ENCODE results near the gene CEP250. TPM values are rescaled to one million over a fixed set of nuclear protein-coding genes. Genes with fewer than 3 reads are reported as not detected.

CEP250 gene
- total and polyA plus RNA-seq, 2 of the 4 experiments (the other 2 are of a cell fraction) = 22.7 to 35.1 TPM

DNA sequence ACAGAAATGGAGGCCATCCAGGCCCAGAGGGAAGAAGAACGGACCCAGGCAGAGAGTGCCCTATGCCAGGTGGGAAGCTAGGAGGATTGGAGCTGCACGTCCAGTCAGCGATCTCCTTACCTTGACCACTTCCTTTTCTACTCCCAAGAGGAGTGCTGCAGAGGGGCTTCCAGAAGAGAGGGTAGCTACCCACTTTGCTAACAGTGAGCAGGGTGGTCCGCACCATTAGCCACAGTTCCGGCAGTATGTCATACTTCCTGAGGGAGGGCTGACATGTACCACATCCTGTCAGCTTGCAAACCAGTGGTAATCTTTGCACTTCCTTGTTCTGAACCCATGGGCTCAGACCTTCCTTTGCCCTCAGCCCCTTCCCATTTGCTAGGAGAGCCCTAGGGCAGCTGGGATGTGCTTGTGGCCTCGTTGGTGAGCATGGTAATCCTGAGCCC, 35.4 kb downstream of the CEP250 start:
- H3K4ac ChIP-seq (ENCODE audit: low read depth, low read length) = no peak overlapping the region
- dilution Hi-C loops (cut with HindIII; ENCODE audit: low sequenced_read_pairs, unreplicated experiment) (no loop called here), in situ Hi-C loops (cut with MboI; ENCODE audit: low sequenced_read_pairs) (no loop called here), intact Hi-C loops (cut with micrococcal nuclease) (no loop called here)
- H2BK15ac ChIP-seq (ENCODE audit: low read depth, low read length) = no peak overlapping the region
- H3K4me3 ChIP-seq (ENCODE audit: insufficient read depth, low read depth, low read length) = no peak overlapping the region
- no CpG with 5 or more reads among the region's 6 CpGs for WGBS, 2 experiments (ENCODE audit: extremely low coverage in 2 of 2, insufficient read length in 1 of 2)
- H3K9me3 ChIP-seq (ENCODE audit: control insufficient read depth, insufficient read depth, low read length) = no peaks in the 10 kb centered on the region
- no peak overlapping the region for H2AK5ac ChIP-seq (ENCODE audit: low read depth, low read length)
- H4K5ac ChIP-seq (ENCODE audit: low read depth, low read length) = no peak overlapping the region
- H4K20me1 ChIP-seq (ENCODE audit: insufficient read depth, low read length) = no peaks in the 10 kb centered on the region
- POLR2A ChIA-PET (ENCODE audit: unreplicated experiment) = no interaction called here
- no peak overlapping the region for H3K56ac ChIP-seq (ENCODE audit: extremely low read depth, insufficient read depth, low read length)
- CTCF ChIA-PET = no interaction called here
- DNase-seq (no peak), ATAC-seq (ENCODE audit: low read depth) (no peak)
- no peak overlapping the region for H4K8ac ChIP-seq (ENCODE audit: low read depth in 2 of 2, low read length in 2 of 2)
- no peak overlapping the region for H2BK120ac ChIP-seq (ENCODE audit: low read depth, low read length)
- no peak overlapping the region for H3K27ac ChIP-seq (ENCODE audit: insufficient read depth, low read length)
- no peak overlapping the region for H2AK9ac ChIP-seq (replicated peaks; ENCODE audit: low read depth, low read length, poor library complexity)
- no peaks in the 10 kb centered on the region for H3K9me1 ChIP-seq (ENCODE audit: insufficient read depth, low read length)
- no peak overlapping the region for H3K23ac ChIP-seq (ENCODE audit: low read depth, low read length)
- no peaks in the 10 kb centered on the region for H3K4me1 ChIP-seq (ENCODE audit: control insufficient read depth, insufficient read depth, low read length)
- H3K4me2 ChIP-seq (ENCODE audit: low read depth, low read length) = no peak overlapping the region
- H3K79me1 ChIP-seq (ENCODE audit: low read depth in 1 of 2, low read length in 2 of 2) = peaks cover 0 to 3% of the 10 kb centered on the region in 2 experiments; a peak in 2 of 4 replicates
- H3K36me3 ChIP-seq (ENCODE audit: control insufficient read depth, insufficient read depth, low read length) = peaks cover 52% of the 10 kb centered on the region
- H3K14ac ChIP-seq (replicated peaks; ENCODE audit: low read depth, low read length) = no peak overlapping the region
- H3K9ac ChIP-seq (ENCODE audit: low read depth, low read length) = no peak overlapping the region
- no peak overlapping the region for H4K91ac ChIP-seq (ENCODE audit: insufficient read depth, low read depth, low read length)
- BruUV-seq (replicated peaks) = no TSS peak
- no peak for TF ChIP-seq CHD1 (IDR thresholded peaks at IDR 0.05; ENCODE audit: low read depth, low read length)
- TF ChIP-seq RAD21 (IDR thresholded peaks at IDR 0.05; ENCODE audit: low read length) = no peak
- no peak for TF ChIP-seq MAFK (IDR thresholded peaks at IDR 0.05; ENCODE audit: low read depth, low read length)
- TF ChIP-seq SMC3 (IDR thresholded peaks at IDR 0.05; ENCODE audit: low read depth, low read length) = no peak
- no peak for TF ChIP-seq RCOR1 (IDR thresholded peaks at IDR 0.05; ENCODE audit: insufficient replicate concordance, low read length)
- TF ChIP-seq, protein P1, sequence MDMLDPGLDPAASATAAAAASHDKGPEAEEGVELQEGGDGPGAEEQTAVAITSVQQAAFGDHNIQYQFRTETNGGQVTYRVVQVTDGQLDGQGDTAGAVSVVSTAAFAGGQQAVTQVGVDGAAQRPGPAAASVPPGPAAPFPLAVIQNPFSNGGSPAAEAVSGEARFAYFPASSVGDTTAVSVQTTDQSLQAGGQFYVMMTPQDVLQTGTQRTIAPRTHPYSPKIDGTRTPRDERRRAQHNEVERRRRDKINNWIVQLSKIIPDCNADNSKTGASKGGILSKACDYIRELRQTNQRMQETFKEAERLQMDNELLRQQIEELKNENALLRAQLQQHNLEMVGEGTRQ (IDR thresholded peaks at IDR 0.05; ENCODE audit: low read depth, low read length) = no peak
- TF ChIP-seq, protein P2, sequence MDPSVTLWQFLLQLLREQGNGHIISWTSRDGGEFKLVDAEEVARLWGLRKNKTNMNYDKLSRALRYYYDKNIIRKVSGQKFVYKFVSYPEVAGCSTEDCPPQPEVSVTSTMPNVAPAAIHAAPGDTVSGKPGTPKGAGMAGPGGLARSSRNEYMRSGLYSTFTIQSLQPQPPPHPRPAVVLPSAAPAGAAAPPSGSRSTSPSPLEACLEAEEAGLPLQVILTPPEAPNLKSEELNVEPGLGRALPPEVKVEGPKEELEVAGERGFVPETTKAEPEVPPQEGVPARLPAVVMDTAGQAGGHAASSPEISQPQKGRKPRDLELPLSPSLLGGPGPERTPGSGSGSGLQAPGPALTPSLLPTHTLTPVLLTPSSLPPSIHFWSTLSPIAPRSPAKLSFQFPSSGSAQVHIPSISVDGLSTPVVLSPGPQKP (IDR thresholded peaks at IDR 0.05; ENCODE audit: borderline replicate concordance, low read depth, low read length) = no peak
- TF ChIP-seq MXI1 (IDR thresholded peaks at IDR 0.05; ENCODE audit: borderline replicate concordance, low read depth, low read length) = no peak
- TF ChIP-seq, protein P3, sequence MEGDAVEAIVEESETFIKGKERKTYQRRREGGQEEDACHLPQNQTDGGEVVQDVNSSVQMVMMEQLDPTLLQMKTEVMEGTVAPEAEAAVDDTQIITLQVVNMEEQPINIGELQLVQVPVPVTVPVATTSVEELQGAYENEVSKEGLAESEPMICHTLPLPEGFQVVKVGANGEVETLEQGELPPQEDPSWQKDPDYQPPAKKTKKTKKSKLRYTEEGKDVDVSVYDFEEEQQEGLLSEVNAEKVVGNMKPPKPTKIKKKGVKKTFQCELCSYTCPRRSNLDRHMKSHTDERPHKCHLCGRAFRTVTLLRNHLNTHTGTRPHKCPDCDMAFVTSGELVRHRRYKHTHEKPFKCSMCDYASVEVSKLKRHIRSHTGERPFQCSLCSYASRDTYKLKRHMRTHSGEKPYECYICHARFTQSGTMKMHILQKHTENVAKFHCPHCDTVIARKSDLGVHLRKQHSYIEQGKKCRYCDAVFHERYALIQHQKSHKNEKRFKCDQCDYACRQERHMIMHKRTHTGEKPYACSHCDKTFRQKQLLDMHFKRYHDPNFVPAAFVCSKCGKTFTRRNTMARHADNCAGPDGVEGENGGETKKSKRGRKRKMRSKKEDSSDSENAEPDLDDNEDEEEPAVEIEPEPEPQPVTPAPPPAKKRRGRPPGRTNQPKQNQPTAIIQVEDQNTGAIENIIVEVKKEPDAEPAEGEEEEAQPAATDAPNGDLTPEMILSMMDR (conservative IDR thresholded peaks at IDR 0.05; ENCODE audit: low read depth, low read length) = no peak
- TF ChIP-seq POLR2A (IDR thresholded peaks at IDR 0.05; ENCODE audit: low read depth, low read length) = no peak
- TF ChIP-seq RFX5 (IDR thresholded peaks at IDR 0.05; ENCODE audit: low read depth, low read length) = no peak
- TF ChIP-seq CEBPB (IDR thresholded peaks at IDR 0.05; ENCODE audit: low read depth, low read length) = no peak
- no peak for TF ChIP-seq NFE2L2 (IDR thresholded peaks at IDR 0.05; ENCODE audit: low read depth, low read length)
- TF ChIP-seq BHLHE40 (IDR thresholded peaks at IDR 0.05; ENCODE audit: low read depth, low read length) = no peak
- no peak for TF ChIP-seq FOS (IDR thresholded peaks at IDR 0.05; ENCODE audit: low read depth, low read length)
- TF ChIP-seq MAZ (IDR thresholded peaks at IDR 0.05; ENCODE audit: borderline replicate concordance, low read depth, low read length) = no peak
- no peaks in the 10 kb centered on the region for H3K27me3 ChIP-seq (ENCODE audit: control insufficient read depth, insufficient read depth, low read length)
- H2BK20ac ChIP-seq (ENCODE audit: low read depth, low read length) = no peak overlapping the region
- no peak overlapping the region for H2BK5ac ChIP-seq (ENCODE audit: low read depth, low read length, poor library complexity, severe bottlenecking)
- H2AFZ ChIP-seq (replicated peaks; ENCODE audit: low read length, poor library complexity) = no peak overlapping the region
- no peak overlapping the region for H3K18ac ChIP-seq (ENCODE audit: low read depth, low read length)
